Stimulated activated CD8-positive, alpha-beta memory T cell treated with anti-CD3 and anti-CD28 coated beads, Interleukin-7, amount 100 ng/mL, for 4 hours (primary cell): ENCODE results near the gene TMEM151A.

ENCODE experiments used
- DNase-seq, 2 donors: peaks; one replicate each; pipeline ENCODE4 v3.0.0-alpha.2; 2020; ENCODE audit warnings: low read depth in 2 of 2

TMEM151A gene

GRCh38 chr11:66322732-66323427 is 31.2 kb downstream of the TMEM151A start:
- no peak for DNase-seq

DNA sequence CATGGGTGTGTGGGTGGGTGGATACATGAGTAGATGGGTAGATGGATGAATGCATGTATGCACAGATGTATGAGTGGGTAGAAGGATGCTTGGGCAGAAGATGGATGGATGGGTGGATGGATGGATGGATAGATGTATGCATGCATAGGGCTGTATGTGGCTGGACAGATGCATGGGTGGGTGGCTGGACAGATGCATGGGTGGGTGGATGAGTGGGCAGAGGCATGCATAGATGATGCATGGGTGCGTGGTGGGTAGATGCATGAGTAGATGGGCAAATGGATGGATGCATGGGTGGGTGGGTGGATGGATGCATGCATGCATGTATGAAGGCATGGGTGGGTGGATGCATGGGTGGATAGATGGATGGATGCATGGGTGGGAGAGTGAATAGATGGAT is 32.0 kb downstream of the TMEM151A start:
- no peak for DNase-seq

DNA sequence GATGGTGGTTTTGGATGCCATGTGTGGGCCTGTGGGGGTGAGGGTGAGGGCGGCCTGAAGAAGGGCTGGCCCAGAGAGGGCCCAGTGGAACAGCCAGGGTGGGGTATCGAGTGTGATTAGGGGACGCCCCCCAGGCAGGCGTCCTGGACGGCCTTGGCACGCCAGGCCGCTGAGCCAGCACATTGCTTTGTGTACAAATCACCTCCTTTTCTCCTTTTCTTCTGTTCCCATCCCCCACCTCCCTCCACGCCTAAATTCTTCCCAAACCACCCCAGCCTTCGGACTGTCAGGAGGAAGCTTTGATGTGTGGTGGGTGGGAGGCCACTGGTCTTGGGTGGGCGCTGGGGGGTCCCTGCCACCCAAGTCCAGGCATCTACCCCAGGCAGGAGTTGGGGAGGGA is 33.0 kb downstream of the TMEM151A start:
- DNase-seq: no peak

DNA sequence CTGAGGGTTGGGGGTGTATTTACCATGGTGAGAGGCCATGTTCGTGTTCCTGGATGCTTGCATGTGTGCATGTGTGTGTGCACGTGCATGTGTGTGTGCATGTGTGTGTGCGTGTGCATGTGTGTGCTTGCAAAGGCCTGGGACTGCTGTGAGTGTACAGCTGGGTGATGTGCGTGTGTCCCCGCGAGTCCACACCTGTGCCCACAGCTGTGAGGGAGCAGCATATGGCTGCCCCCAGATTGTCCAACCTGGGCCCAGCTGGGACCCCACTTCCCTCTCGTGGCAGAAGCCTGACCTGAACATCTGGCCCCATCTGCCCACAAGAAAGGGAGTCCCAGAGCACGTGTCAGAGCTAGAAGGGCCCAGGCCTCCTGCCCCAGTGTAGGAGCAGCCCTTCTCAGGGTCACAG is 33.6 kb downstream of the TMEM151A start:
- DNase-seq: no peak

GRCh38 chr11:66326261-66327111 is 34.8 kb downstream of the TMEM151A start:
- DNase-seq: peak in 1 of 2 donors; percentile 39

- no peak for DNase-seq
These were observed 35.7 kb downstream of the TMEM151A start for GRCh38 chr11:66327171-66328030.

- peak; percentile 26 to 32 for DNase-seq
These were observed 36.3 kb downstream of the TMEM151A start for GRCh38 chr11:66328031-66328301.

GRCh38 chr11:66328302-66329144 is 36.8 kb downstream of the TMEM151A start:
- peak; percentile 56 to 68 for DNase-seq

DNA sequence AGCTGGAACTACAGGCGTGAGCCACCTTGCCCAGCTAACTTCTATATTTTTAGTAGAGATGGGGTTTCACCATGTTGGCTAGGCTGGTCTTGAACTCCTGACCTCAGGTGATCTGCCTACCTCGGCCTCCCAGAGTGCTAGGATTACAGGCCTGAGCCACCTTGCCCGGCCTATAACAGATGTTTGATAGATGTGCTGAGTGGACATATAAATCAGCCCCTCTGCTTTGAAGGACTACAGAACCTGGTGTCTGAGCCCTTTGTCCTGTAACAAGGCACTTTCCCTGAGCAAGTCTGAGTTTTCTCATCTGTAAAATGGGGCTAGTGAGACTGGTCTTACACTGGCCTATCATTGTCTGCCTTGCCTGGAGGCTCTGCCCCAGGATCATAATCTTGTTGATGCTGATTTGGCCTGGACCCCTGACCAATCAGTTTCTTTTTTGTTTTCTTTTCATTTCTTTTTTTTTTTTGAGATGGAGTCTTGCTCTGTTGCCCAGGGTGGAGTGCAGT is 37.5 kb downstream of the TMEM151A start:
- DNase-seq: no peak

GRCh38 chr11:66330931-66331330 is 39.2 kb downstream of the TMEM151A start:
- no peak for DNase-seq

DNA sequence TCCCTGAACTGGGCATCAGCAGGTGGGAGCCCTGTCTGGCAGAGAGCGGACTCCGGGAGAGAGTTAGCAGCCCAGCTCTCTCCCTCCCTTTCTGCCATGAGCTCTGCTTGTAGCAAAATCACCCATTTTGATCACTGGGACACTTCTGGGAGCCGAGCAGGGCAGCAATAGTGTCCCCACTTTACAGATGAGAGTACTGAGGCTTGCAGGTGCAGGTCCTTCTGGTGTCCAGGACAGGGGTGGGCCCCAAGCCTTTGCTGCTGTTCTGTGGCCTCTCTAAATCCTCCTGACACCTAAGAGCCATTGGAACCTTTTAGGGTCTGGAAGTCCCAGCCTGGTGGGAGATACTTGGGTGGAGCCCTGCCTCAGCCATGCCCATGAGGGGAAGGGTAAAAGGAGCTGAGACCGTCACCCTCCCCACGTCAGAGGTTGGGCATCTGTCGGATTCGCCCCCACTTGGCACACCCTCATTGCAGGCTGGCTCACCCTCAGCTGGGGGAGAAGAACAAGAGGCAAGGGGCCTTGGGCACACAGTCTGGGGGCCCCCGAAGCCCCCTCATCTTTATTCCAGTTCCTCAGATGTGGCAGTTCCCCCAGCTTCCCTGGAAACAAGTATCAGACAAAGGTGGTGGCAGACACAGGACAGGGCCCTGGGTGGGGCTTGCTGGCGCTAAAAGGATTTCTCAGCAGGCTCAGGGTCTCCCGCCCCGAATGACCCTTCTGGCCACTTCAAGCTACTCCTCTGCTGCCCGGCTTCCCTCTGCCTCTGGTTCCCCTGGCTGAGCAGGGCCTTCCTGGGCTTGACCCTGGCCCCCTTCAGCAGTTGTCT is 40.1 kb downstream of the TMEM151A start:
- DNase-seq: no peak

- no peak for DNase-seq
These were observed 40.9 kb downstream of the TMEM151A start for GRCh38 chr11:66332371-66333219.

GRCh38 chr11:66333220-66333877 is 41.7 kb downstream of the TMEM151A start:
- no peak for DNase-seq

GRCh38 chr11:66333896-66334604 is 42.4 kb downstream of the TMEM151A start:
- DNase-seq: no peak

DNA sequence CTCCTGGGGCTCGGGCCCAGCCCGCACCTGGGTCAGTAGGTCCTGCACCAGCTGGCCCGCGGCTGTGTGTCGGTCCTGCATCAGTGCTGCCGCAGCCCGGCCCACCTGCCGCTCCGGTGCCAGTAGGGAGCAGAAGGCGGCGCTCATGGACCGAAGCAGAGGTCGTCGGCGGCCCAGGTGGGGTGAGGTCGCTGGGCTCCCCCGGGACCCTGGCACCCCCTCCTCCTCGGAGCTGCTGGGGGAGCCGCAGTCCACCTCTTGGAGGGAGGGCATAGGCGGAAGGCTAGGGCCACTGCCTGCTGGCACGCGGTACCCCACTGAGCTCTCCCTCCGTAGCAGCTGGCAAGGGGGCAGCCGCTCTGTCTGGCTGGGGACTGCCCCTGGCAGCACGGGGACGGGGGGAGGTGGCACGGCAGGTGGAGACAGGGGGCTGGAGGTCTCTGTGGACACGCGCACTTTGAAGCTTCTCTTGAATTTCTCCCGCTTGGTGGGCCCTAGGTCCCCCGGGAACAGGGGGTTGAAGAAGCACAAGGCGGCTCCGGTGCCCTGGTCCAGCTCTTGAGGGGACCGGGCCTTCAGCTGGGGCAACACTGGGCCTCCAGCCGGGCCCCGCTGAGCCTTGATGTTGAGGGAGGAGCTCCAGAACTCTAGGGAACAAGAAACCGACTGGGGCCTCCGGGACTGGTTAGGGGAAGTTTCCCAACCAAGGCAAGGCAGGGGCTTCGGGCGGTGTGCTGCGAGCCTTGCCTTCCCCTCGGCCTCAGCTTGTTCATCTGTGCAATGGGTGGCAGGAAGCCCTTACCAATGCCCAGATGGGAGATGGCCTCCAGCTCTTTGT is 43.1 kb downstream of the TMEM151A start:
- no peak for DNase-seq

DNA sequence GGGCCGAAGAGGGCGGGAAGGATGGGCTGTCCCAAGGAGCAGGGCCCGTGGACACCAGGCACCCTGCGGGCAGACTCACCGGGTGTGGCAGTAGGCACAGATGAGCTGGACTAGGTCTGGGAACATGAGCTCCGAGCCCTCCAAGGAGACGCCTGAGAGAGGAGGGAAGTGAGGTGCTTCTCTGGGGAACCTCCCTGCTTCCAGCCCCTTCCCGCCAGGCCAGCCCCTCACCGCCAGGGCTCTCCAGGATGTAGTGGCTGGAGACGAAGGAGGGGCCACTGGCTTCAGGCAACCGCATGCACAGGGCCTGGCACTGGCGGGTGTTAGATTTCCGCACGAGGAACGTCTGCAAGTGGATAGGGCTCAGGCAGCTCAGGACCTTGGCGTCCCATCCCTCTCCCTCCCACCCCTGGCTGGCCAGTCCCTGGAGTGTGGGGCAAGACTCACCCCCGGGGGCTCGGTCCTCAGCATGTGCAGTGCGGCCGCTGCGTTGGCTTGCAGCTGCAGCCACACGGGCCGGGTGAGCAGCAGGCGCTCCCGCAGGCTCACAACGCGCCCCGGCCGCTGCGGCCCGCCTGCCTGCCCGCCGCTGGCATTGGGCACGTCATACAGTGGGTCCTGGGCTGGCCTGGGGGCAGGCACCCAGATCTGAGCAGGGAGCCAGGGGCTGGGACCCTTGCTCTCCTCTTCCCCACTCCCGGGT is 44.0 kb downstream of the TMEM151A start:
- no peak for DNase-seq
